SIG-M5 treated with dmso at 0.1 percent for 504 hours (cell line): Measurements from ENCODE around the gene UVRAG.
"Not testable (repeated sequence)": the region's sequence is repeated elsewhere in the genome, so short reads cannot be mapped to it uniquely, and the experiment has no call there.

Source experiments
- DNase-seq: peaks from one replicate; lab custom pipeline; 2025; ENCODE audit not compliant: unreplicated experiment; lab: John Stamatoyannopoulos, UW

UVRAG gene

GRCh38 chr11:75910426-75911145, 95.6 kb downstream of the UVRAG start:
- DNase-seq, result no peak

GRCh38 chr11:75911459-75911858, 96.4 kb downstream of the UVRAG start:
- DNase-seq, result no peak

GRCh38 chr11:75913984-75914383, 99.0 kb downstream of the UVRAG start:
- no peak for DNase-seq

- no peak for DNase-seq
Measured at GRCh38 chr11:75916882-75917281, 101.9 kb downstream of the UVRAG start.

GRCh38 chr11:75918331-75918730, 103.3 kb downstream of the UVRAG start:
- DNase-seq, result no peak

GRCh38 chr11:75919525-75919924, 104.5 kb downstream of the UVRAG start:
- DNase-seq, result no peak

- no peak for DNase-seq
Measured at GRCh38 chr11:75920848-75921247, 105.8 kb downstream of the UVRAG start.

GRCh38 chr11:75921808-75922207, 106.8 kb downstream of the UVRAG start:
- no peak for DNase-seq

GRCh38 chr11:75924966-75925784, 110.2 kb downstream of the UVRAG start:
- DNase-seq, result no peak

- DNase-seq, result no peak
Measured at GRCh38 chr11:75925785-75926164, 110.8 kb downstream of the UVRAG start.

- no peak for DNase-seq
Measured at GRCh38 chr11:75929706-75930105, 114.7 kb downstream of the UVRAG start.

GRCh38 chr11:75930534-75930933, 115.5 kb downstream of the UVRAG start:
- DNase-seq, result no peak

- DNase-seq, result no peak
Measured at GRCh38 chr11:75931124-75931523, 116.1 kb downstream of the UVRAG start.

- not testable (repeated sequence) for DNase-seq
Measured at GRCh38 chr11:75933736-75934135, 118.7 kb downstream of the UVRAG start.

- DNase-seq, result no peak
Measured at GRCh38 chr11:75934851-75935250, 119.8 kb downstream of the UVRAG start.

- DNase-seq, result no peak
Measured at GRCh38 chr11:75938543-75938942, 123.5 kb downstream of the UVRAG start.

- DNase-seq, result no peak
Measured at GRCh38 chr11:75939516-75939915, 124.5 kb downstream of the UVRAG start.

GRCh38 chr11:75939992-75940391, 125.0 kb downstream of the UVRAG start:
- DNase-seq, result no peak

GRCh38 chr11:75940911-75941310, 125.9 kb downstream of the UVRAG start:
- no peak for DNase-seq

- no peak for DNase-seq
Measured at GRCh38 chr11:75944515-75944914, 129.5 kb downstream of the UVRAG start.

- no peak for DNase-seq
Measured at GRCh38 chr11:75945446-75945845, 130.4 kb downstream of the UVRAG start.

GRCh38 chr11:75945947-75946346, 130.9 kb downstream of the UVRAG start:
- DNase-seq, result no peak
